GM19035 (cell line): ENCODE data around the gene RAB3C.
"Not testable (repeated sequence)": the region's sequence is repeated elsewhere in the genome, so short reads cannot be mapped to it uniquely, and the experiment has no call there.

Experiments used
- ATAC-seq: cut with Tn5 transposase; IDR thresholded peaks from one replicate; pipeline ENCODE4 v1.9.1; 2021; ENCODE audit not compliant: unreplicated experiment

The RAB3C gene

DNA sequence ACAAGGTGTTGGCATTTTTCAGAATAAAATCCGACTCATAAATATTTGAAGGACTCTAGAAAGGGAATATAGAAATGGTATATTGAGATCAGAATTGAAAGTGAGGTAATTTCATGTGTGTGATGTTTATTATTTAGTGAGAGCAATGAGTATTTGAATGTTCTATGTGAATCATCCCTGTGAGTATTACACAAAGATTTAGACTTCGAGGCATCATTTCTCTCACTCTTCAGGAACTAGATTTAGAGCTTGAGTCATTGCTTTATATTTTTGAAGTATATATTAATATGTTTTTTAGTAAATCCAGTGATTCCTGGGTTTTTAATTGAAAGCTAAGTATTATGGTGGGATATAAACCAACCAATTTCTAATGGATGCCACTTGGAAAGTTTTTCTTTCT lies 91.2 kb downstream of the RAB3C start:
- ATAC-seq = no peak

DNA sequence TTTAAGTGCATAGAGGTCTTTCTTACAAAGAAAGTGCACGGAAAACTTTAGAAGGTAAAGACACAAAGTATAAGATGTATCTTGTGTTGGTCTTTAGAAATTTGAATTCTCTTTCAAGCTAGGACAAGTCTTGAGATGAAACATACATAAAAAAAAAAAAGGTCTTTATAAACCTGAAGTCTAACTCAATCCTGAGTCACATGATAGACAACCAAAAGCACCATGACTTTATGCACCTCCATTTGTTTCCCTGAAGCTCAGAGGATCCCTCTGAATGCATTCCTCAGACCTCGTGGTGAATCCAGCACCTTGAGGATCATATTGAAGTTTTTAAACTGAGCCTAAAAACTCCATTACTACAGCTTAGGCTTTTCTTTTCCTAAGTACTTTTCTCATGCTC lies 91.8 kb downstream of the RAB3C start:
- ATAC-seq = no peak

DNA sequence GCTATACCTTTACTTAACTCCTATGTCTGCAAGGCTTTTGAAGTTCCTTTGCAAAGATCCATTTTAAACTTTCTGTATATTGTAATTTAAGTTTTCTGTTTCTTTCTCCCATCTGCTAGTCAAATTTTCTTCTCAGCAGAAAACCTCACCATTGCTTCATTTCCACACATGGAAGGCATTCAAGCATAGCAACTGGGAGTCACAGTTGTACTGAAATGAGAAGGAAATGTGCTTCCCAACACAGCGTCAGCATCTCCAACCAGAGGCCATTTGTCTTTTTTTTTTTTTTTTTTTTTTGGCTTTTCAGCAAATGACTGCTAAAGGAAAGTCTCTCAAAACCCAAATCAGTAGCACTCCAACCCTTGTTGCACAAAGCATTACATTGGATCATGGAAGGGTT lies 92.5 kb downstream of the RAB3C start:
- no peak for ATAC-seq

DNA sequence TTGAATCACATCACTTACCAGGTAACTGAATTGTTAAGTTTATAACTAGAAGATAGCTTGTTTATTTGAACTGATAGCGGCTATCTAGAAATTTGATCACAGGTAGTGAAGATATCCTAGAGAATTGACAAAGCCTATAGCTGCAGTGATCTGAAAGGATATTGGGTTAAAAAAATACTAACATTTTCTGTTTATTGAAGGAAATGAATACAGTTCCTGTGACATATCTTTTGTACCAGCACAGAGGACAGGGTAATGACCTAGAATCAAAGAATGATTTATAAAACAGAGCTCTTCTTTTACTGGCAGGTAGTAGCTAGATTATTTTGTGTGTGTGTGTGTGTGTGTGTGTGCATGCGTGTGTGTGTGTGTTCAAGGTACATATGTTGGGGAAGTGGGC lies 94.8 kb downstream of the RAB3C start:
- ATAC-seq = no peak

DNA sequence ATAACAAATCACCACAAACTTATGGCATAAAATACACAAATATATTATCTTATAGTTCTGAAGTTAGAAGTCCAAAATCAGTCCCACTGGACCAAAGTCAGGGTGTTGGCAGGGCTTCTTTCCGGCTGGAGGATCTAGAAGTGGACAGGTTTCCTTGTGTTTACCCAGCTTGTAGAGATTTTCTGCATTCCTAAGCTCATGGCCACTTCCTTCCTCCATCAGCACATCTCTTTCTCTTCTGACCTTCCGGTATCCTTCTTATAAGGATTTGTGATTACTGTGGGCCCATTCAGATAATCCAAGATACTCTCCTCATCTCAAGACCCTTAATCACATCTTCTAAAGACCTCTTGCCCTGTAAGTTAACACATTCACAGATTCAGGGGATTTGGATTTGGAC lies 97.6 kb downstream of the RAB3C start:
- ATAC-seq = no peak

DNA sequence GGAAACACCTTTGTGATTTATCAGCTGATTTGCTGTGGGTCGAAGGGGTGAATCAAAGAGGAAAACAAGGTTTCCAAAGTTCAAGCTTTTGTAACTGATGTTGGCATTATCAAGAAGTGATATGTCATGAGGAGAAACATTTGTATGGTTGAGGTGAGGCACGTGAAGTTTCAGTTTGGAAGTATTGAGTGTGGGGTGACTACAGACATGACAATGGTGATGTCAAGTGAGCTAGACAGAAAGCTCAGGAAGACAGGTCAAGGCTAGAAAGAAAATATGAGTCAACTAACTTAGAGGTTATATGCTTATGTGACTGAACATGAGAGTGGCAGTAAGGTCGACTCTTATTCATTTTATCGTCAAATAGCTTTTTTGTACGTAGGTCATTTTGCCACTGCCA lies 99.1 kb downstream of the RAB3C start:
- ATAC-seq = no peak

DNA sequence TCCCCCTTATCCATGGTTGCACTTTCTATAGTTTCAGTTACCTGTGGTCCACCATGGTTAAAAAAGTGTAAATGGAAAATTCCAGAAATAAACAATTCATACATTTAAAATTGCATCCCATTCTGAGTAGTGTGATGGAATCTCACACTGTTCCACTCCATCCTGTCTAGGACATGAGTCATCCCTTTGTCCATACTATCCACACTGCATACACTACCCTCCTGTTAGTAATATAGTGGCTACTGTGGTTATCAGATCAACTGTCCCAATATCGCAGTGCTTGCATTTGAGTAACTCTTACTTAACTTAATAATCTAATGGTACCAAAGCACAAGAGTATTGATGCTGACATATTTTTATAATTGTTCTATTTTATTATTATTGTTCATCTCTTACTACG lies 100.7 kb downstream of the RAB3C start:
- ATAC-seq = no peak

DNA sequence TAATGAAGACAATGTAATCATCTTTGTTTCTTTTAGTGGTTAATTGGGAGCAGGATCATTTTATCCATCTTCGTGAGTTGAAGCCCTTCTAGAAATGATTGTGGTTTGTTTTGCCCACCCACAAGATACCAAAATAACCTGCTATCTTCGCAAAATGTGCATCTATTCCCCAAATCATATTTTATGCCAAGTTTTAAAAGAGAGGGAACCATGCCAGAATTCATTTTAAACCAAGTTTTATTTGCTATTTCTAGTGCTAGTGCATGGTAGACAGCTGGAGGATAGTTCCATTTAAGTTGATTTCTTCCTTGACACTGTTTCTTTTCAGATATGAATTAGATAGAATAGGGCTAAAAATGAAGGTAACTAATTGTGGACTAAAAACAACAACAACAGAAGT lies 104.2 kb downstream of the RAB3C start:
- ATAC-seq = no peak

DNA sequence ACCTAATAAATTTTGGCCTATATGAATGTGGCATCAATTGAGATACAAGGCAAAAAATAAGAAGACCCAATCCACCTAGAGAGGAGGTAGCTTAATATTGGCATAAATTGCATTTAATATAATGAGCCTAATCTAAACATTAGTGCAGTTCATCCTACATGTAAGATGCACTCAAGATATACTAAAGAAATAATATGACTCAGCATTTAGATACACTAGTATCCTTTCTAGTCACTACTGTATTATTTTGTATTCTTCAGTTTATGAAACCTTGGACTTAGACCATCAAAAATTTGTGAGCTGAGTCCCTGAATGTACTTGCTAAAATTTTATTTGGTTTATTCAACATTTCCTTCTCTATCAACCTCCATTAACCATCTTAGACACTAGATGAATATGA lies 104.7 kb downstream of the RAB3C start:
- no peak for ATAC-seq

DNA sequence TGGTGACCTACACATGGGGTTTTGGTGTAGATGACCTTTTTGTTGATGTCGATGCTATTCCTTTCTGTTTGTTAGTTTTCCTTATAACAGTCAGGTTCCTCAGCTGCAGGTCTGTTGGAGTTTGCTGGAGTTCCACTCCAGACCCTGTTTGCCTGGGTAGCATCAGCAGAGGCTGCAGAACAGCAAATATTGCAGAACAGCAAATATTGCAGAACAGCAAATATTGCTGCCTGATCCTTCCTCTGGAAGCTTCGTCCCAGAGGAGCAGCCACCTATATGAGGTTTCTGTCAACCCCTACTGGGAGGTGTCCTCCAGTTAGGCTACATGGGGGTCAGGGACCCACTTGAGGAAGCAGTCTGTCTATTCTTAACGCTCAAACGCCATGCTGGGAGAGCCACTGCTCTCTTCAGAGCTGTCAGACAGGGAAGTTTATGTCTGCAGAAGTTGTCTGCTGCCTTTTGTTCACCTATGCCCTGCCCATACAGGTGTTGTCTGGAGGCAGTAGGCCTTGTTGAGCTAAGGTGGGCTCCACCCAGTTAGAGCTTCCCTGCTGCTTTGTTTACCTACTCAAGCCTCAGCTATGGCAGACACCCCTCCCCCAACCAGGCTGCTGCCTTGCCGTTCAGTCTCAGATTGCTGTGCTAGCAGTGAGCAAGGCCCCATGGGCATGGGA lies 116.3 kb downstream of the RAB3C start:
- ATAC-seq = not testable (repeated sequence)

DNA sequence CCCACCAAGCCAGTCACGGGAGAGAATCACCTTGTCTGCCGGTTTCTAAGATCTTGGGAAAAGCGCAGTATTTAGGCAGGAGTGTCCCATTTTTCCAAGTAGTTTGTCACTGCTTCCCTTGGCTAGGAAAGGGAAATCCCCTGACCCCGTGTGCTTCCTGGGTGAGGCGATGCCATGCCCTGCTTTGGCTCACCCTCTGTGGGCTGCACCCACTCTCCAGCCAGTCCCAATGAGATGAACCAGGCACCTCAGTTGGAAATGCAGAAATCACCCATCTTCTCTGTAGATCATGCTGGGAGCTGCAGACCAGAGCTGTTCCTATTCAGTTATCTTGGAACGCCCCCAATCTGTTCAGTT lies 116.9 kb downstream of the RAB3C start:
- ATAC-seq = no peak

DNA sequence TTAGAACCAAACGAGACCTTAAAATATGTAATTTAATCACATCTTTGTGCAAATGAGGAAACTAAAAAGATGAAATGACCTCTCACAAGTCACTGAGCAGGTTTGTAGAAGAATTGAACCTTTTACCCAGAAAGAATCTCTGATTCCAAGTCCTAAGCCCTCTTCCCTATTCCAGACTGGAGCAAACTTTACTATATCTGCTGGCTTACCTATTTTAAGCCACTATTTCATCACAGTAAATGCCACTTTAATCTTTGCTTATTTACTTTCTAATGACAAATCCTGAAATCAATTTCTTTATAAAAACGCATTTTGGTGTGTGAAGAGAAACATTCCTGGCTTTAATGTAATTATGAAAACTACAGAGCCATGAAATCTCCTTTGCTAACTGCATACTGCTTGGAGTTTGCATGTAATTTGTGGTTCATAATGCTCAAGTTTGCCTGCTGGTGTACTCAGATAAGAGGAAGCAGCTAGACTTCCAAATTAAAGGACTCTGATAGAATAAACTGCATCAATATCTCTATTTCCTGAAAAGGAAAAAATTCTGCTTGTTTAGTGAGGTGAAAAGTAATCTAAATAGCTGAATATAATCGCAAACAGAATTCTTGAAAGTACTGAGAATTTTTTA lies 121.2 kb downstream of the RAB3C start:
- ATAC-seq = no peak

DNA sequence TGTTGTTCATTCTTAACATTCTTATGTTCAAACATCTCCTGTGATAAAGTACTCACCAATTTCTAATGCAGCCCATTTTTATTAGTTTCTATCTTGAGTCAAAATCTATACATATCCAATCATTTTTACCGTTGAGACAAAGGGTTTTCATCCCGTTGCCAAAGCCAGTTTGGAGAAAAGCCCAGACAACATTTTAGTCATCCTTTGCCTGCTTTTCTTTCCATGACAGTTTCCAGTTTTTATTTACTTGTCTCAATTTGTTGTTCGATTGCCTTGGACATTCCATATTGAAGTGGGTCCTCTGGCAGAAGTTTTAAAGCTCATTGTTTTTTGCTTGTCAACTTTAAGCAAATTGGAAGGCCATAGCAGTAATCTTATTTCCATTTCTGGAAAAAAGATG lies 123.9 kb downstream of the RAB3C start:
- no peak for ATAC-seq

DNA sequence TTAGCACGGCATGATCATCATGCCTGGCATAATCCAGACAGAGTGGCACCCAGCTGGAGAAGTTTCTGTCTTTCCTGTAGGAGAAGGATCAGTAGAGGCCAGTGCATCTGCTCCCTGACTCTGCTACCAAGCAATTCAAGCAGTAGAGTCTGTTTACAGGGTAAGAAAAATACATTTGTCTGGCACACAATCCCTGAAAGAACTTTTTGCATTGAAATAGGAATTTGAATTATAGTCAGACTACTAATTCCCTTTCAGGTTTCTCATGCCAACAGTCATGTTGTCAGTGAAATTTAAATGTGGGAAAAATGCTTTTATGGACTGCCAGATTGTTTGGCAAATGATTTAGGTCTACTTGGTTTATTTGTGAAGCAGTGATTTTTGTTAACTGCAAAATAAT lies 125.6 kb downstream of the RAB3C start:
- no peak for ATAC-seq

DNA sequence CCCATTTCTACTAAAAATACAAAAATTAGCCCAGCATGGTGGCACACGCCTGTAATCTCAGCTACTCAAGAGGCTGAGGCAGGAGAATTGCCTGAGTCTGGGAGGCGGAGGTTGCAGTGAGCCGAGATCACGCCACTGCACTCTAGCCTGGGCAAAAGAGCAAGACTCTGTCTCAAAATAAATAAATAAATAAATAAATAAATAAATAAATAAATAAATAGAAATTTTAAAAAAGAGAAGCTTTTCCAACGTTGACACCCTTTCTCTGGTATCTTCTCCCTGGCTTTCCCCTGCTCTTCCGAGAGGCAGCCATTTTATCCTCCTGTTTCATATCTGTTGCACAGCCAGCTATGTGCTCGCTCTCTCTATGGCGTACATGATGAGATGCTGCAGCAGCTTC lies 127.5 kb downstream of the RAB3C start:
- ATAC-seq = not testable (repeated sequence)

DNA sequence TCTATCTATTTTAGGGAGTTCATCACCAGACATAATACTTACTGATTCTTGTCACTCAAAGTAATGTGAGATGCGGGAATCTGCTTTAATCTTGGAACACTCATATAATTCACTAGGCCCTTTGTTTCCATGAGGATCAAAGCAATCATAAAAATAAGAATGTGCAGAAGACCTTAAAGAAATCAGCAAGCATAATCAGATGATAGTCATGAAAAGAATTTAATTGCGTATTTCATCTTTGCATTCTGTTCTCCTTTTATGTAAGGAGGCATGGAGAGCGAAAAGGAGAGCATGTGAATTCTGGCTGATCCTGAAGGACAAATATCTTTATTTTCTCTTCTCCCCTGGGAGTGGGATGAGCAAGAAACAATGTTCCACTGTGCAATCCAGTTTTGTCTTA lies 128.0 kb downstream of the RAB3C start:
- no peak for ATAC-seq

DNA sequence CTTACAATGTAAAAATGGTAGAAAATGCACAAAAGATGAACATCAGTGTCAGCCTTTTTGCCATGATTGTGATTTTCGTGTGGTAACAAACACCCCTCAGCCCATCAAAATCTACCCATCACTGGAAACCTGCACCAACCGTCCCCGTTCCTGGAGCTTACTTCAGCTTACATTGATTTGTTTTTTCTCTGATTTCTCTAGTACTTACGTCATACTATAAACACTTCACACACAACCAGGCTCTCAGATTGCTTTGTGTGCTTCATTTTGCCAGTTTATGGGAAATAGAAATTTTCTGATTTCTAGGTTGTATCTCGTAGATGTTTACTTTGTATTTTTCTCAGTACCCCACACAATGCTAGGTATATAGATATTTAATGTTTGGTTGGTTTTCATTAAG lies 129.1 kb downstream of the RAB3C start:
- ATAC-seq = no peak

DNA sequence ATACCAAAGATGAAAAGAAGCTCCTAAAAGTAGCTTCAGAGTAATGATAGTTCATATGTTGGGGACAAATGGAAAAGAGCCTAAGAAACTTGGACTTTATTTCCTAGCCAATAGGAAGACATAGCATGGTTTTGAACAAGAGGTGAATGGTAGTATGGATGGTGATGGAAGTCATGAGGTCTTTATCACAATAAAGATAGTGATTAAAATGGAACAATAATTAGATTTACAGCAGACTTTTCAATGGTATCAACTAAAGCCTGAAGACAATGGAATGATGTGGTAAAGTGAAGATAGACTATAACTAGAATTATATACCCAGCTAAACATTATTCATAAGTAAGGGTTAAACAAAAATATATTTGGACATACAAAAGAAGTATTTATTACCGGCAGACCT lies 131.2 kb downstream of the RAB3C start:
- no peak for ATAC-seq

DNA sequence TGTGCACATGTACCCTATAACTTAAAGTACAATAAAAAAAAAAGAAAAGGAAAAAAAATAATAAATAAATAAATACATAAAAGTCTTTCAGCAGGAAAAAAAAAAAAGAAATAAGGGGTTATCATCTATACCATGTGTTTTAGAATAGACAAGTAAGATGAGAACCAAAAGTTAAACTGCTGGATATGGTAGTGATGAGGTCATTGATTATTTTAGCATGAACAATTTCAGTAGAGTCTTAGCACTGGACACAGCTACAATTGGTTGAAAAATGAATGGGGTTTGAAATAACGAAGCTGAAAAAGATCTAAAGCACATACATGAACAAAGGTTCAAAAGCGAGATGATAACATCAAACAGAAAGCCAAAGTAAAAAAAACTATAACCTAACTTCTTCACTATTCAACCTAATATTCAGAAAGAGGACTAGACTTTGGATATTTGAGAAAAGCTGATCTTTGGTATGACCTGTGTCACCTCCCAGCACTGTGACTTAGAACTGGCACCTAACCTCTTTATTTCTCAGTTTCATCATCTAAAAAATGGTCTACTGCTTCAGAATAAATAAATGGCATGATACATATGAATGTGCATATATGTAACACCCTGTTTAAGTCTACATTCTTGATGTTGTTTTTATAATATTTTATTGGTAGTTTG lies 133.3 kb downstream of the RAB3C start:
- ATAC-seq = no peak

DNA sequence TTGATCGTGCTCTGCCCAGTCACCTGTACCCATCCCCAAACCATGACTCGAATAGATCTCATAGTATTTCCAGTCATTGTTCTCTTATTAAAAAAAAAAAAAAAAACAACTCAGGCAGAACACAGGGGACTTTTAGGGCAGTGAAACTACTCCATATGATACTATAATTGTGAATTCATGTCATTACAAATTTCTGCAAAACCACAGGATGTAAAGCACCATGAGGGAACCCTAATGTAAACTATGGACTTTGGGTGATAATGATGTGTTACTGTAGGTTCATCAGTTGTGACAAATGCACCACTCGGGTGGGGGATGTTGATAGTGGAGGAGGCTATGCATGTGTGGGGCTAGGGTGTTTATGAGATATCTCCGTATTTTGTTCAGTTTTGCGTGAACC lies 133.8 kb downstream of the RAB3C start:
- ATAC-seq = no peak

DNA sequence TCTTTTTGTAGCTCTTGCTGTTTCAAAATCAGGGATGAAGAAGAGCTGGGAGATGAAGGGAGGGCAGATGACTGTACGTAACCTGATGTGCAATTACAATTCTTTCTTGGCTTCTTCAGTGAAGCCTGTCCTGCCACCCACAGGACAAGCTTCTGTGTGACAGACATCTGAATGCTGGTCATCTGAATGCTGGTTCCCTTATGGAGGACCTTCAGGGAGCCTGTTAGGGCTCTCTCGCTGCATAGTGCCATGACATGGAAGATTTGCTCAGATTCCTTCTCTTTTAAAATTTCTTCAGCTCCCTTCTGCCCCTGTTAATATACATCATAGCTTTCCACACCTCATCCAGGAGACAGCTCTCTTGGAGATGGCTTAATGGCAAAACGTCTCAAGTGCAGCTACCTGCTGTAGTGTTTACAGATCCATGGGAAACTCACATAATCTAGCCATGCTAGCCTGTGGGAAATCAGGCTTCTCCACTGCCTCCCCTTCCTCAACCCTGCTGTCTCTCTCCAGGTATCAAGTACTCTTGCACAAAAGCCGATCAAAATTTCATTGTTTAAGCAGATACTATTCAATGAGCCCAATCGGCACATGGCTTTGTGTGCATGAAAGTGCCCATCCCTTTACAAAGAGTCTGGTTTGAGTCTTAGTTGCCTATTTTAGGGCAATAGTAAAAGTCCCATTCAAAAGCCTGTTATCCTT lies 134.6 kb downstream of the RAB3C start:
- ATAC-seq = no peak
